GM18519 (cell line): Measurements from ENCODE around the gene SAT2.
"Not testable (repeated sequence)": the region's sequence is repeated elsewhere in the genome, so short reads cannot be mapped to it uniquely, and the experiment has no call there.

ENCODE experiments used
- ATAC-seq: cut with Tn5 transposase; IDR thresholded peaks from one replicate; pipeline ENCODE4 v1.9.1; 2021; ENCODE audit warnings: mild to moderate bottlenecking, moderate library complexity; ENCODE audit not compliant: unreplicated experiment, low FRiP score

The SAT2 gene

GRCh38 chr17:7636163-7636562, 8.5 kb upstream of the SAT2 start:
- no peak for ATAC-seq

GRCh38 chr17:7634384-7634783, 6.8 kb upstream of the SAT2 start:
- ATAC-seq = no peak

GRCh38 chr17:7633093-7633492, 5.5 kb upstream of the SAT2 start:
- no peak for ATAC-seq

- no peak for ATAC-seq
Measured at GRCh38 chr17:7632492-7632894, 4.9 kb upstream of the SAT2 start.

GRCh38 chr17:7631398-7632380, 4.1 kb upstream of the SAT2 start:
- no peak for ATAC-seq

- ATAC-seq = no peak
Measured at GRCh38 chr17:7629939-7630571, 2.4 kb upstream of the SAT2 start, which contains the start of gene SHBG. Gene SHBG, plus strand, starts transcription at chr17:7630135. Its CDS starts 38 bp downstream, at chr17:7630173.

- ATAC-seq = no peak
Measured at GRCh38 chr17:7626956-7627249, 718 bp downstream of the SAT2 start.

- no peak for ATAC-seq
Measured at GRCh38 chr17:7626307-7626706, 1.3 kb downstream of the SAT2 start.

GRCh38 chr17:7625749-7626148, 1.9 kb downstream of the SAT2 start:
- ATAC-seq = not testable (repeated sequence)

- ATAC-seq = no peak
Measured at GRCh38 chr17:7623661-7624060, 4.0 kb downstream of the SAT2 start.

GRCh38 chr17:7620835-7621234, 6.8 kb downstream of the SAT2 start:
- ATAC-seq = no peak

GRCh38 chr17:7618608-7619007, 9.0 kb downstream of the SAT2 start:
- no peak for ATAC-seq

- no peak for ATAC-seq
Measured at GRCh38 chr17:7615265-7615747, 12.3 kb downstream of the SAT2 start.

- ATAC-seq = peak; percentile 78
Measured at GRCh38 chr17:7614425-7615264, 13.0 kb downstream of the SAT2 start, which contains the start of gene FXR2. Gene FXR2, minus strand, starts transcription at chr17:7614897. Its CDS starts 365 bp downstream, at chr17:7614532.

GRCh38 chr17:7613769-7614424, 13.7 kb downstream of the SAT2 start:
- no peak for ATAC-seq

- ATAC-seq = no peak
Measured at GRCh38 chr17:7612294-7612640, 15.4 kb downstream of the SAT2 start.

GRCh38 chr17:7611635-7612293, 15.9 kb downstream of the SAT2 start:
- no peak for ATAC-seq

GRCh38 chr17:7610641-7611040, 17.0 kb downstream of the SAT2 start:
- ATAC-seq = no peak

GRCh38 chr17:7606280-7606679, 21.3 kb downstream of the SAT2 start:
- ATAC-seq = no peak

GRCh38 chr17:7597561-7597960, 30.1 kb downstream of the SAT2 start:
- ATAC-seq = not testable (repeated sequence)
